Stimulated activated CD4-positive, alpha-beta T cell treated with anti-CD3 and anti-CD28 coated beads, Interleukin-4, amount 100 ng/mL, for 4 hours (primary cell): ENCODE results near the gene CHDH.

Experiments used
- DNase-seq, 2 experiments: peaks; one replicate each; pipeline ENCODE4 v3.0.0-alpha.2; 2020

CHDH gene

GRCh38 chr3:53823956-53824657 lies 22.1 kb downstream of the CHDH start:
- no peak for DNase-seq

GRCh38 chr3:53823026-53823955 lies 22.9 kb downstream of the CHDH start:
- DNase-seq, result no peak

- DNase-seq, result no peak
Measured at GRCh38 chr3:53822331-53822741, 23.9 kb downstream of the CHDH start.

- no peak for DNase-seq
Measured at GRCh38 chr3:53821631-53822121, 24.5 kb downstream of the CHDH start.

- DNase-seq, result no peak
Measured at GRCh38 chr3:53820756-53821580, 25.3 kb downstream of the CHDH start.

GRCh38 chr3:53820084-53820483 lies 26.1 kb downstream of the CHDH start:
- DNase-seq, result no peak

- no peak for DNase-seq
Measured at GRCh38 chr3:53819163-53819868, 26.9 kb downstream of the CHDH start.

- DNase-seq, result no peak
Measured at GRCh38 chr3:53818221-53819162, 27.7 kb downstream of the CHDH start.

GRCh38 chr3:53817809-53818208 lies 28.4 kb downstream of the CHDH start:
- DNase-seq, result no peak

- DNase-seq, result no peak
Measured at GRCh38 chr3:53817211-53817610, 29.0 kb downstream of the CHDH start.

- DNase-seq, result no peak
Measured at GRCh38 chr3:53816425-53816824, 29.8 kb downstream of the CHDH start.

GRCh38 chr3:53815651-53816050 lies 30.6 kb downstream of the CHDH start:
- DNase-seq, result no peak

- DNase-seq, result no peak
Measured at GRCh38 chr3:53815067-53815466, 31.2 kb downstream of the CHDH start.

- DNase-seq, result no peak
Measured at GRCh38 chr3:53813876-53814275, 32.3 kb downstream of the CHDH start.

GRCh38 chr3:53813229-53813628 lies 33.0 kb downstream of the CHDH start:
- no peak for DNase-seq

GRCh38 chr3:53812434-53812833 lies 33.8 kb downstream of the CHDH start:
- no peak for DNase-seq

- no peak for DNase-seq
Measured at GRCh38 chr3:53811143-53811927, 34.9 kb downstream of the CHDH start.

GRCh38 chr3:53809764-53810400 lies 36.3 kb downstream of the CHDH start:
- no peak for DNase-seq

- no peak for DNase-seq
Measured at GRCh38 chr3:53809267-53809666, 37.0 kb downstream of the CHDH start.

- DNase-seq, result no peak
Measured at GRCh38 chr3:53808496-53808895, 37.7 kb downstream of the CHDH start.
